Activated naive CD4-positive, alpha-beta T cell treated with anti-CD3 and anti-CD28 coated beads for 36 hours (primary cell): ENCODE results near the gene NOS1. TPM values are rescaled to one million over a fixed set of nuclear protein-coding genes. Genes with fewer than 3 reads are reported as not detected.
"Not testable (repeated sequence)": the region's sequence is repeated elsewhere in the genome, so short reads cannot be mapped to it uniquely, and the experiment has no call there.

Experiments
- CTCF ChIA-PET: fragments of 350-600 bp; sonication (Branson Sonifier 250); formaldehyde crosslinking; loops from one replicate; lab custom pipeline; 2021; ENCODE audit warnings: antibody characterized with exemption; lab: Charles Lee
- DNase-seq: peaks from one replicate; pipeline ENCODE4 v3.0.0-alpha.2; 2020
- H3K27ac Mint-ChIP-seq: one replicate; pipeline ENCODE4 v1.8.0; 2021; ENCODE audit warnings: mild to moderate bottlenecking, mixed read lengths
- H3K27me3 Mint-ChIP-seq: one replicate; pipeline ENCODE4 v1.8.0; 2021; ENCODE audit warnings: low read depth, mixed read lengths
- H3K36me3 Mint-ChIP-seq: one replicate; pipeline ENCODE4 v1.8.0; 2021; ENCODE audit warnings: low read depth, mixed read lengths
- H3K4me1 Mint-ChIP-seq: one replicate; pipeline ENCODE4 v1.8.0; 2021; ENCODE audit warnings: low read depth, mixed read lengths
- H3K4me3 Mint-ChIP-seq: one replicate; pipeline ENCODE4 v1.8.0; 2021; ENCODE audit warnings: mild to moderate bottlenecking, moderate library complexity, mixed read lengths
- H3K9me3 Mint-ChIP-seq: one replicate; pipeline ENCODE4 v1.8.0; 2021; ENCODE audit warnings: mixed read lengths
- intact Hi-C: fragments of 100-400 bp; cut with micrococcal nuclease; formaldehyde crosslinking; loops from one replicate; pipeline ENCODE4 v1.15.1; 2023
- total RNA-seq, 2 experiments: library from RNA; stranded (reverse); gene quantifications; one replicate each; pipeline ENCODE4 v1.2.3, GENCODE V29; 2021

NOS1 gene
- total RNA-seq, 2 experiments from 2014 or later: 0.02 TPM; not detected in 1

DNA sequence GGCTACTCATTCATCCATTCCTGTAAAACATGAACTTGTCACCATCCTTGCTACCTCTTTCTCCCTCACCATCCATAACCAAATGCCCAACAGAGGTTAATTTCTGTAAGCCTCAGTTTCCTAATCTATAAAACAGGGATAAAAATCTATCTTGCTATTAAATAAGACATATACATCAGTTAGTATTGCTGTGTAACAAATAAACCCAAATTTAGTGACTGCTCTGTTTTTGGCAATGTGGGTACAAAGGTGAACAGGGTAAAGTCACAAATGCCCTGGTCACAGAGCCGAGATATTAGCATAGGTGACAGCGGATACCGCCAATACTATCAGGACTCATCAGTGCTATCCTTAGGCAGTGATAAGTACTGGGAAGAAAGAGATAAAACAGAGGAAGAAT is 167.5 kb downstream of the NOS1 start:
- intact Hi-C loops: loop anchor here (5.0 kb wide), 1 partner anchor 1178 kb away; the partner anchor contains the start of gene TAOK3
- peaks cover 3% of the 10 kb centered on the region for H3K36me3 Mint-ChIP-seq
- no peak for DNase-seq

GRCh38 chr12:117192581-117192980 is 168.8 kb downstream of the NOS1 start:
- peaks cover 18% of the 10 kb centered on the region for H3K4me1 Mint-ChIP-seq
- not testable (repeated sequence) for DNase-seq, H3K27ac Mint-ChIP-seq, H3K4me3 Mint-ChIP-seq, H3K9me3 Mint-ChIP-seq, H3K27me3 Mint-ChIP-seq, H3K36me3 Mint-ChIP-seq
- CTCF ChIA-PET: interaction anchor here (0.6 to 1.2 kb wide), 2 partner anchors 20 to 31 kb away, joined by 3 read pairs; no protein-coding TSS in a partner anchor
- intact Hi-C loops: loop anchor here (5.0 kb wide), 1 partner anchor 1180 kb away; the partner anchor contains the start of gene TAOK3

More for the DNA sequence above, 167.5 kb downstream of the NOS1 start:
- peaks cover 10% of the 10 kb centered on the region for H3K4me1 Mint-ChIP-seq
- H3K4me3 Mint-ChIP-seq: no peak overlapping the region
- H3K9me3 Mint-ChIP-seq: peaks cover 4% of the 10 kb centered on the region
- CTCF ChIA-PET: no interaction called here
- H3K27ac Mint-ChIP-seq: no peak overlapping the region
- H3K27me3 Mint-ChIP-seq: no peaks in the 10 kb centered on the region

GRCh38 chr12:117192057-117192456 is 169.4 kb downstream of the NOS1 start:
- peaks cover 21% of the 10 kb centered on the region for H3K4me1 Mint-ChIP-seq

GRCh38 chr12:117190210-117190781 is 171.1 kb downstream of the NOS1 start, which contains the start of gene FBXO21:
TSS of gene FBXO21 (minus strand) at chr12:117190470. CDS start at chr12:117190456, 14 bp downstream.
- peaks cover 23% of the 10 kb centered on the region for H3K4me1 Mint-ChIP-seq
- H3K9me3 Mint-ChIP-seq: peaks cover 4% of the 10 kb centered on the region
- DNase-seq: peak; percentile 91
- CTCF ChIA-PET: no interaction called here
- intact Hi-C loops: loop anchor here (1.0 to 5.0 kb wide), 5 partner anchors 39 to 1182 kb away; partner anchors contain the start of genes PEBP1, RNFT2, SPRING1 and TAOK3
- peak within 1 kb of the TSS; percentile 83 for H3K27ac Mint-ChIP-seq
- H3K4me3 Mint-ChIP-seq: peak within 1 kb of the TSS; percentile 90
- no peaks in the 10 kb centered on the region for H3K27me3 Mint-ChIP-seq
- H3K36me3 Mint-ChIP-seq: peaks cover 11% of the 10 kb centered on the region

More at GRCh38 chr12:117192057-117192456, 169.4 kb downstream of the NOS1 start:
- Mint-ChIP-seq H3K4me3 (peak overlapping the region; percentile 1), H3K9me3 (peaks cover 4% of the 10 kb centered on the region), H3K27me3 (no peaks in the 10 kb centered on the region), H3K27ac (no peak overlapping the region), H3K36me3 (peaks cover 7% of the 10 kb centered on the region)
- CTCF ChIA-PET: interaction anchor here (1.2 kb wide), 1 partner anchor 20 kb away, joined by 3 read pairs; no protein-coding TSS in a partner anchor
- intact Hi-C loops: loop anchor here (5.0 kb wide), 1 partner anchor 1180 kb away; the partner anchor contains the start of gene TAOK3
- DNase-seq: no peak

DNA sequence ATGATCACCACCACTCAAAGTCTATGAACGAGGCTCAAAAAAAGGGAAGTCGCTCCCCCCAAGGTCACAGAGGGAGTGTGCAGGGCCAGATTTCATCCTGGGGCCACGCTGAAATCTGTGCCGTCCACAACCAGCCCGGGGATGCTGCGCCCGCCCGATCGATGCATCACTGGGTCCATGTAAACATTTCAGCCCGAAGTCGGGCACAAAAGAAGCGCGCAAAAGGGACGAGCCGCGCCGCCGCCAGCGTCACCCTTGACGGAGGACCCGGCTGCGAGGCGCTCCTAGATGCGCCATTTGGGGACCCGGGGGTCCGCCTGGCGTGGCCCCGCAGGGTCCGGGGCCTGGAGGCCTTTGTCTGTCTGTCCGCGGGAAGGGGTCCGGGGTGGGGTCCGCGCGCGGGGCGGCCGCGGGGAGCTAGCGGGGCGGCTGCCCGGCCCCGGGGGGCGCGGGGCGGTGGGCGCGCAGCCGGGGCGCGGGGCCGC is 171.7 kb downstream of the NOS1 start:
- peak; percentile 47 for DNase-seq
- Mint-ChIP-seq H3K27ac (peak overlapping the region; percentile 83), H3K27me3 (no peaks in the 10 kb centered on the region), H3K4me3 (peak overlapping the region; percentile 90), H3K9me3 (peaks cover 4% of the 10 kb centered on the region), H3K36me3 (peaks cover 17% of the 10 kb centered on the region), H3K4me1 (peaks cover 28% of the 10 kb centered on the region)
- intact Hi-C loops: loop anchor here (1.0 to 5.0 kb wide), 6 partner anchors 17 to 1183 kb away; partner anchors contain the start of genes PEBP1, RNFT2, SPRING1 and TAOK3
- CTCF ChIA-PET: no interaction called here

DNA sequence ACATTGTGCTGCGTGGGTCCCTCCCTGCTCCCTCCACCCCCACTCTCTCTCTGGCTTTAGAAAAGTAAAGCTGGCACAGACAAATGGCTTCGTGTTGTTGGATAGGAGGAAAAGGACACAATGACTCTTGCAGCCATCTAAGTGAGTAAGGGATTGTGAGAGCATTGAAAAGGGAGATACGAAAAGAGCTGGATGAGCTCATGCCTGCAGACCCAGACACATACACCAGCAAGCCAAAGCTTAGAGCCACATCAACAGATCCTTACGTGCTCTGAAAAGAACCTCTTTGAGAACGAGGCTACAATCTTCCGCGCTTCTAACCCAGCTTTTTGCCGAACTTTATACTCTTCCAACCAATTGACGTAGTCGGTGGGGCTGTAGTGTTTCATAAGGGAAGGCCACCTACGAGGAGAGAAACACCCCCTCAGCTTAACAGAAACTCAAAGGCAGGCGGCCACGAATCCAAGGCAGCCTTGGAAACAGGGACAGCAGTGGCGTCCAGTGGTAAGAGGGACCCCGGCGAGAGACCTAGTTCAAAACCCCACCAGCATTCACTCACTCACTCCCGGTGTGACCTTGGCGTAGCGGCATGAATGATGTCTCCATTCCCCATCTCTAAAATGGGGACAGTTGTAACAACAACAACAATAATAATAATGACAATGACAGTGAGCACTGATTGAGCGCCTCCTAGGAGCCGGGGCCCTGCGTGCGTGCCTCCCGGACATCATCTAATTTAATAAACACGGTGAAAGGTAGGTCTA is 172.3 kb downstream of the NOS1 start:
- DNase-seq: no peak
- CTCF ChIA-PET: no interaction called here
- Mint-ChIP-seq H3K9me3 (peaks cover 4% of the 10 kb centered on the region), H3K27ac (peak overlapping the region; percentile 83), H3K4me1 (peaks cover 29% of the 10 kb centered on the region), H3K36me3 (peaks cover 20% of the 10 kb centered on the region), H3K27me3 (no peaks in the 10 kb centered on the region), H3K4me3 (peak overlapping the region; percentile 90)
- intact Hi-C loops: loop anchor here (2.0 kb wide), 1 partner anchor 16 kb away; no protein-coding TSS in a partner anchor

- peaks cover 28% of the 10 kb centered on the region for H3K36me3 Mint-ChIP-seq
- no peak overlapping the region for H3K27ac Mint-ChIP-seq
- H3K4me1 Mint-ChIP-seq: peaks cover 29% of the 10 kb centered on the region
Observed at GRCh38 chr12:117188121-117188665, 173.2 kb downstream of the NOS1 start.

GRCh38 chr12:117187421-117187820 is 174.0 kb downstream of the NOS1 start:
- H3K27ac Mint-ChIP-seq: no peak overlapping the region
- no peak for DNase-seq
- intact Hi-C loops: no loop called here
- H3K9me3 Mint-ChIP-seq: no peaks in the 10 kb centered on the region
- H3K27me3 Mint-ChIP-seq: no peaks in the 10 kb centered on the region
- no peak overlapping the region for H3K4me3 Mint-ChIP-seq
- H3K36me3 Mint-ChIP-seq: peaks cover 32% of the 10 kb centered on the region
- H3K4me1 Mint-ChIP-seq: peaks cover 29% of the 10 kb centered on the region
- CTCF ChIA-PET: no interaction called here

More at GRCh38 chr12:117188121-117188665, 173.2 kb downstream of the NOS1 start:
- CTCF ChIA-PET: interaction anchor here (0.6 kb wide), 1 partner anchor 34 kb away, joined by 7 read pairs; no protein-coding TSS in a partner anchor
- peak overlapping the region; percentile 90 for H3K4me3 Mint-ChIP-seq
- no peaks in the 10 kb centered on the region for H3K27me3 Mint-ChIP-seq
- no peak for DNase-seq
- intact Hi-C loops: loop anchor here (2.0 kb wide), 1 partner anchor 15 kb away; no protein-coding TSS in a partner anchor
- H3K9me3 Mint-ChIP-seq: no peaks in the 10 kb centered on the region

DNA sequence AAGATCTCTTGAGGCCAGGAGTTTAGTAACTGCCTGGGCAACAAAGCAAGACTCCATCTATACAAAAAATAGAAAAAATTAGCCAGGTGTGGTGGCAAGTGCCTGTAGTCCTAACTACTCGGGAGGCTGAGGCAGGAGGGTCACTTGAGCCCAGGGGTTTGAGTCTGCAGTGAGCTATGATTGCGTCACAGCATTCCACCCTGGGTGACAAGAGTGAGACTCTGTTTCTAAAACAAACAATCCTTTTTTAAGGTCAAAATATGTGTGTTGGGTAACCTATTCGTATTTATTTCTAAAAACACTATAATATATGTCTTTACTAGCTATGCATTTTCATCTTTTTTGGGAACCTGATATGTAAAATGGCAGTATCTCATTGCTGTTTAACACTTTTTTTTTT is 178.6 kb downstream of the NOS1 start:
- Mint-ChIP-seq H3K4me3 (no peak overlapping the region), H3K9me3 (no peaks in the 10 kb centered on the region), H3K4me1 (peaks cover 24% of the 10 kb centered on the region), H3K36me3 (peaks cover 63% of the 10 kb centered on the region), H3K27me3 (no peaks in the 10 kb centered on the region), H3K27ac (no peak overlapping the region)
- CTCF ChIA-PET: no interaction called here
- DNase-seq: no peak
- intact Hi-C loops: no loop called here

GRCh38 chr12:117181468-117181843 is 180.0 kb downstream of the NOS1 start:
- H3K27me3 Mint-ChIP-seq, intact Hi-C loops: not testable (repeated sequence)

GRCh38 chr12:117180758-117181467 is 180.5 kb downstream of the NOS1 start:
- CTCF ChIA-PET: no interaction called here

More at GRCh38 chr12:117181468-117181843, 180.0 kb downstream of the NOS1 start:
- DNase-seq, CTCF ChIA-PET, H3K9me3 Mint-ChIP-seq, H3K4me3 Mint-ChIP-seq, H3K27ac Mint-ChIP-seq: not testable (repeated sequence)
- peaks cover 21% of the 10 kb centered on the region for H3K4me1 Mint-ChIP-seq
- H3K36me3 Mint-ChIP-seq: peaks cover 62% of the 10 kb centered on the region

More at GRCh38 chr12:117180758-117181467, 180.5 kb downstream of the NOS1 start:
- Mint-ChIP-seq H3K4me1 (peaks cover 25% of the 10 kb centered on the region), H3K4me3 (no peak overlapping the region), H3K9me3 (no peaks in the 10 kb centered on the region), H3K36me3 (peaks cover 65% of the 10 kb centered on the region), H3K27me3 (no peaks in the 10 kb centered on the region), H3K27ac (no peak overlapping the region)
- DNase-seq: no peak
- intact Hi-C loops: no loop called here
